ENCODE results near the gene RHOU.

The RHOU gene

DNA sequence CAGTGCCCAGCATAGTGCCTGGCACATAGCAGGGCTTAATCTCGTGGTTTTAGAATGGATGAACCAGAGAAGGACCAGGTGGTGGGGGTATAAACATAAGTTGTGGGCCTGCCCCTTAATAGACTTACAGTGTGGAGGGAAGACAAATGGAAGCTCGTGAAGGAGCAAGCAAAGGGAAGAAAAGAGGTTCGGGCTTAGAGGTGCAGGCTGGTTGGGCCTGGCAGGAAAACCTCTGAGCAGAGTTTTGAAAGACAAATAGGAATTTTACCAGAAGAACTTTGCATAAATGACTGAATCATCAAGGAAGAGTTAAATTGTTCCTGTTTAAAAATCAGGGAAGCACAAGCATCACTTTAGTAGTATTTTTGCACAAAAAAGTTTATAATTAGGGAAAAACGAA, 4.5 kb downstream of the RHOU start:
- DNase-seq = no peak

GRCh38 chr1:228740543-228741317, 5.5 kb downstream of the RHOU start:
- DNase-seq = no peak

DNA sequence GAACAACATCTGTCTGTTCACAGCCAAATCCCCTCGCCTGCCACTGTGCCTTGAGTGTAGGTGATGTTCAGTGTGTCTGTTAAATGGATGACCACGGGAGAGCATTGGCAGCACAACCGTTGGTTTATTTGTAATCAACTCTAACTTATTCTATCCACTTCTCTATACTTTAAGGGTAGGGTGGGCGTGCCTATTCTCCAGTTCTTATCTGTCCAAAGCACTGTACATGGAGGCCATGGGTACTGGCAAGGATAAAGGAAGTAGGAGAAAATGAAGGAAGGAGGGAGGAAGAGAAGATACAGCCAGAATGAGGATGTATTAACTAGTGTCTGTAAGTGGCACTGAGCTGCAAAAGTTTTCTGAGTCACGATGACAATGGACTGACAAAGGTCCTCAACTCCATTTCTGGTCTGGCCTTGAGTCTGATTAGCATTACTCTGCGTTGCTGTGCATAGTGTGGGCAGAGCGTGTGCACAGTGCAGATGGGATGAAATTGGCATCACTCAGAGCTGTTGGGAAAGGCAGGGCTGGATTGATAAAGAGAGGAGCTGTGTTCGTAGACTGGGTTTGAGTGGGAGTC, 7.1 kb downstream of the RHOU start:
- DNase-seq = no peak

DNA sequence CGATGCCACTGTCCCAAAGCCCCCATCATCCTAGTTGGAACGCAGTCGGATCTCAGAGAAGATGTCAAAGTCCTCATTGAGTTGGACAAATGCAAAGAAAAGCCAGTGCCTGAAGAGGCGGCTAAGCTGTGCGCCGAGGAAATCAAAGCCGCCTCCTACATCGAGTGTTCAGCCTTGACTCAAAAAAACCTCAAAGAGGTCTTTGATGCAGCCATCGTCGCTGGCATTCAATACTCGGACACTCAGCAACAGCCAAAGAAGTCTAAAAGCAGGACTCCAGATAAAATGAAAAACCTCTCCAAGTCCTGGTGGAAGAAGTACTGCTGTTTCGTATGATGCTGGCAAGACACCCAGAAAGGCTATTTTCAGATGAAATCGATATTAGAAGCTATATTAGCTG, 8.1 kb downstream of the RHOU start:
- DNase-seq = no peak

DNA sequence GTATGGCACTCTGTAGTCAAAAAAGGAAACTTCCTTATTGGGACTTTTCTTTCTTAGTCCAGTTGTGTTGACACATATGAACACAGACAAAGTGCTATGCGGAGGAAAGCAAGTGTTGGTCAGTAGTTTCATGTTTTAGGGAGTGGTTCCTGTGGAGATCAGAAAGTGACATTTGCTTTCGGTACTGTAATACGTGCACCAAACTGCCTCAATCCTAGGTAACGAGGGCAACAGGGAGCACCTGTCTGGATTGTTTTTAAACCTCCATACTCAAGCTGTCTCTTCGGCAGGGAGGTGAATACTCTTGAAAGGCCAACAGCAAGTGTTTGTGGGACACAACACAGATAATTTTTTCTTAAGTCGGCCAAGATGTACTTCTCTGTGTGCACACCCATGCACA, 9.1 kb downstream of the RHOU start:
- DNase-seq = no peak

GRCh38 chr1:228744918-228745317, 9.6 kb downstream of the RHOU start:
- no peak for DNase-seq

DNA sequence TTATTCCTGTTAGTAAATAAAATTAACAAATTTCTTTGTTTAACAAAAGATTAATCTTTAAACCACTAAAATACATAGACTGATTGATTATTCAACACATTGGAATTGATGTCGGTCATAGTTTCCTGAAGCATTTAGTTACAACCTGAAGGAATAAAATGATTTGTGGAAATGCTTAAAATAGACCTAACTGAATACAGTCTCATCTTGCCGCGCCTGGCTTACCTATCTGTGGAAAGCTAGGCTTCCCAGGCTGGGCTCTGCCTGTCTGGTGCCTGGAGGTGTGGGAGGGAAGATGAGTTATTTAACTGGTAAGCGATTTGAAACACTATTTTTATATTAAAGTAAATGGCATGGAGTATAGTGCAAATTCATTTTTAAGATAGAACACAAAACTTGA, 10.2 kb downstream of the RHOU start:
- no peak for DNase-seq

- no peak for DNase-seq
Observed at GRCh38 chr1:228747301-228747935, 12.1 kb downstream of the RHOU start.

GRCh38 chr1:228748029-228748428, 12.8 kb downstream of the RHOU start:
- no peak for DNase-seq

- DNase-seq = no peak
Observed at GRCh38 chr1:228748431-228748830, 13.2 kb downstream of the RHOU start.

- DNase-seq = no peak
Observed at GRCh38 chr1:228749765-228750164, 14.5 kb downstream of the RHOU start.

GRCh38 chr1:228750915-228751314, 15.6 kb downstream of the RHOU start:
- no peak for DNase-seq

- DNase-seq = no peak
Observed at GRCh38 chr1:228751360-228752098, 16.2 kb downstream of the RHOU start.

- no peak for DNase-seq
Observed at GRCh38 chr1:228752258-228752657, 17.0 kb downstream of the RHOU start.

- no peak for DNase-seq
Observed at GRCh38 chr1:228752675-228753265, 17.5 kb downstream of the RHOU start.

DNA sequence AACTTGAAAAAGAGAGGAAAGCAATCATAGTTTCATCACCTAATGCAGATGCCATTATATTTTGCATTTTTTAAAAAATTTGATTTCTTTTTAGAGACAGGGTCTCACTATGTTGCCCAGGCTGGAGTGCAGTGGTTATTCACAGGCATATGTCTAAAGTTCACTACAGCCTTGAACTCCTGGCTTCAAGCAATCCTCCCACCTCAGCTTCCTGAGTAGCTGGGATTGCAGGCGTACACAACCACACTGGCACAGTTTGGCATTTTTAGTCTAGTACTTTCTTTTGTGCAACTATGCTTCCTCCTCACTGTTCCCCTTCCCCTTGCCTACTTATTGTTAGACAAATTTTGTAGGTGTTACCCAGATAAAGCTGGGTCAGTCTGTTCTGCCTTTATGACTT, 18.0 kb downstream of the RHOU start:
- DNase-seq = no peak

- DNase-seq = no peak
Observed at GRCh38 chr1:228753786-228754360, 18.6 kb downstream of the RHOU start.

DNA sequence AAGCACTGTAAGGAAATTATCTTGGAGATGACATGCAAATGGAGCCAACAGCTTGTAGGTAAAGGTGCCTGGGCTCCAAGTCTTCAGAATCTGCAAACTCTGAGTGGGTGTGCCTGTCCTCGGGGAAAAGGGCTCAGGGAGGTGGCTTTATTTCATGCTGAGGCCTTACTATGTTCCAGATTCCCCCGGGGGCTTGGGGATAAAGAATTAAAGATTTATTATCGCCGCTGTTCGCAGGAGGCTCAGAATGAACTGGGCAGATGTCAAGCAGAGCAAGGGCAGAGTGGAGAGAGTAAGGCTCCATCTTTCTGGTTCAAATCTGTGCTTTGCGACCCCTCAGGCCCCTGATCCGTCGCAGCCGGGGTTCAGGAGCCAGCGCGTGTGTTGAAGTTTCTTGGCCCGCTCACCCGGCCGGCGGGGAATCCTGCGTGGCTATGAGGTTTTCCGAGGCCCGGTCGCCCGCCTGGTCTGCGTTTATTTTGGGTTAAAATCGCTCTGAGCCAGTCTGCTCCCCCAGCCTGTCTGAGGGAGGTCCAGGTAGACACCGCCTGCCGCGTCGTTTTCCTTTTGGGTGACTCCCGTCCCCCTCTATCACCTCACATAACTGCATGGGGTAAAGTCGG, 19.5 kb downstream of the RHOU start:
- DNase-seq = no peak

DNA sequence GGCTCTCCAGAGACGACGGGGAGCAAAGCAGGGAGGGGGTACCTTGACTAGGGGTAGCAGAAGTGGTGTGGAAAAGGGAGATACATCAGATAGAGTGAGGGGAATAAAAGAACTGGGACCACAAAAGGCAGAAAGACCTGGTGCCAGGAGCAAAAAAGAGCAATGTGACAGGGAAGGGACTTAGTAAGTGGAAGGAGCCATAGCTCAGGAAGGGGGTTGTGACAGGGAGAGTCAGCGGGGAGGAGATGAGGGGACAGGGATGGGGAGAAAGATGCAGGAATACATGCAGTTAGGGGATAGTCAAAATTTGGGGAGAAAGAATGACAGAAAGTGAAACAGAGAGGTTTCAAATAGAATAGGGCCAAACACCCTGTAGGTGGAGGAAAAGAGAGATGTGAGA, 20.5 kb downstream of the RHOU start:
- no peak for DNase-seq

DNA sequence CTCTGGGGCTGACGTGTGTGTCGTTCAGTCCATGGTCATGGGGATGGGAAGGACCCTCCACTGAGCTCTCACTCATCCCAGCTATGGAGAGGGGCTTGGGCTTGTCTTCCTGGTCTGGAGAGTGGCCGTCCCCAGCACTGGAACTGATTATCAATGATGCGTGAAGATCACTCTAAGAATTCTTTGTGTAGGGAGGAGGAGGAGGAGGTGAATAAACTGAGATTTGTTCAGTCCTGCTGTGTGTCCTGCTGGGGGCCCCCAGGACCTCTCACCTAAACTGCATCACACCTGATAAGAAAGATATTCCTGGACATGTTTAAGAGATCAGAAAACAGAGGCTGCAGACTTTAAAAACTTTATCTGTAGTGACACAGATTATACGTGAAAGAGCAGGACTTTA, 21.2 kb downstream of the RHOU start:
- DNase-seq = no peak

GRCh38 chr1:228758447-228758846, 23.2 kb downstream of the RHOU start:
- no peak for DNase-seq

DNA sequence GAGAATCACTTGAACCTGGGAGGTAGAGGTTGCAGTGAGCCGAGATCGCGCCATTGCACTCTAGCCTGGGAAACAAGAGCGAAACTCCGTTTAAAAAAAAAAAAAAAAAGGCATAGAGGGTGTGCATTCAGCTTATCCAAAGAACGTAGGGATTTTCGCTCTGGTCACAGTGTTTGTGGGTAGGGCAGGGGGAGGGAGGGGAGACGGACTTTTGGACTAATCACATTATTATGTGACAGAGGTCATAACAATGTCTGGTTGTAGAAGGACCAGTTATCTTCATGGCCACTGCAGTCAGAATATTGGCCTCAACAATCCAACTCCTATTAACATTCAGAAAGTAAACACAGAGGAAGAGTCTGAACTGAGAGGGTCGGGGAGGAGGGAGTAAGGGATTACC, 25.7 kb downstream of the RHOU start:
- DNase-seq = no peak

Data from NCI-H226 (cell line).